Metanephros (tissue), 1 donor: ENCODE measurements around the gene CTSG. TPM values are rescaled to one million over a fixed set of nuclear protein-coding genes. Genes with fewer than 3 reads are reported as not detected.

Experiments used
- total RNA-seq: library from RNA; depleted of rRNA; stranded (reverse); fragments of >200 nt; gene quantifications from one replicate; pipeline ENCODE4 v1.2.3, GENCODE V29; 2014

CTSG gene
- 27.3 TPM for total RNA-seq

GRCh38 chr14:24576182-24576581 is at the start of gene CTSG:
CTSG (minus strand) TSS chr14:24576250; CDS start chr14:24576223, 27 bp downstream.

GRCh38 chr14:24609655-24610344 is 33.8 kb upstream of the CTSG start, which contains the start of gene GZMH:
GZMH (minus strand) TSS chr14:24609685; CDS start chr14:24609613, 72 bp downstream.

Other genes with a start within 250 kb of the CTSG start
- 29.7 TPM for gene ADCY4, start 241.2 kb downstream of the CTSG start, total RNA-seq
- gene RIPK3, start 236.3 kb downstream of the CTSG start, total RNA-seq: 4.3 TPM
- gene NFATC4, start 208.1 kb downstream of the CTSG start, total RNA-seq: 53.0 TPM
- 37.2 TPM for gene NYNRIN, start 177.2 kb downstream of the CTSG start, total RNA-seq
- gene CBLN3, start 146.6 kb downstream of the CTSG start, total RNA-seq: 2.6 TPM
- 47.3 TPM for gene KHNYN, start 146.3 kb downstream of the CTSG start, total RNA-seq
- 28.1 TPM for gene SDR39U1, start 133.5 kb downstream of the CTSG start, total RNA-seq
- gene CMA1, start 68.0 kb downstream of the CTSG start, total RNA-seq: not detected
- not detected for gene GZMH, start 33.4 kb upstream of the CTSG start, total RNA-seq
- gene GZMB, start 57.9 kb upstream of the CTSG start, total RNA-seq: 1.4 TPM